A549 (cell line): ENCODE data around the gene SUGCT. TPM values are rescaled to one million over a fixed set of nuclear protein-coding genes. Genes with fewer than 3 reads are reported as not detected.

Experiments used
- ATAC-seq, 2 experiments: fragments of 200-7000 bp in 1 of 2; fragments of >200 bp in 1 of 2; cut with Nextera tagmentation in 1 of 2; cut with Tn5 transposase in 1 of 2; 3 replicates each; pipeline versions ENCODE4 v1.8.0 to v1.9.1; 2018 to 2020; ENCODE audit warnings: mild to moderate bottlenecking in 1 of 2, moderate library complexity in 1 of 2
- CTCF ChIA-PET: fragments of 300-600 bp; sonication (Branson Sonifier 250); formaldehyde crosslinking; extraction: SDS; loops from one replicate; lab custom pipeline; 2021; ENCODE audit warnings: antibody characterized with exemption, inconsistent platforms; lab: Yijun Ruan, JAX
- POLR2A ChIA-PET: fragments of 350-600 bp; formaldehyde crosslinking; extraction: SDS; loops from one replicate; lab custom pipeline; 2021; ENCODE audit warnings: antibody characterized with exemption, inconsistent platforms; lab: Yijun Ruan, JAX
- DNase-seq, 2 experiments: peaks; one replicate each; pipeline versions ENCODE4 v3.0.0 to v3.0.0-alpha.2; 2011 to 2016; ENCODE audit warnings: low read depth in 1 of 2, low spot score in 1 of 2
- FAIRE-seq: peaks from 2 replicates; lab custom pipeline; 2011; peaks lifted over from hg19 to GRCh38; lab: Jason Lieb, UNC
- H3K27ac ChIP-seq, 2 experiments: fragments of >200 bp; sonication (Bioruptor Twin); formaldehyde crosslinking; 3 replicates each; pipeline ENCODE4 v1.5.1; 2016 to 2017
- H3K4me1 ChIP-seq: fragments of >200 bp; sonication (Bioruptor Twin); formaldehyde crosslinking; 3 replicates; pipeline ENCODE4 v1.6.1; 2016
- H3K4me2 ChIP-seq: fragments of >200 bp; sonication (Bioruptor Twin); formaldehyde crosslinking; 3 replicates; pipeline ENCODE4 v1.6.1; 2016
- H3K4me3 ChIP-seq: fragments of >200 bp; sonication (Bioruptor Twin); formaldehyde crosslinking; 3 replicates; pipeline ENCODE4 v1.5.1; 2016
- H3K9me3 ChIP-seq: fragments of >200 bp; sonication (Bioruptor Twin); formaldehyde crosslinking; 3 replicates; pipeline ENCODE4 v1.6.1; 2016
- EHMT2 ChIP-seq: fragments of 200-600 bp; sonication (generic); IDR thresholded peaks from 2 replicates; pipeline ENCODE4 v1.6.1; 2016; ENCODE audit warnings: antibody characterized with exemption, low read depth, mild to moderate bottlenecking, moderate library complexity
- FOSB ChIP-seq: fragments of 250-450 bp; sonication (Bioruptor Pico); IDR thresholded peaks from 2 replicates; pipeline ENCODE4 v1.5.0; 2020; ENCODE audit warnings: mild to moderate bottlenecking, moderate library complexity
- GATA3 ChIP-seq: IDR thresholded peaks from 2 replicates; pipeline ENCODE4 v1.6.1; 2012; ENCODE audit warnings: borderline replicate concordance
- HDAC2 ChIP-seq: fragments of 200-600 bp; sonication (generic); IDR thresholded peaks from 2 replicates; pipeline ENCODE4 v1.6.1; 2016
- KDM5A ChIP-seq: fragments of 200-600 bp; sonication (generic); IDR thresholded peaks from 2 replicates; pipeline ENCODE4 v1.6.1; 2016; ENCODE audit warnings: antibody characterized with exemption, mild to moderate bottlenecking
- MAFK ChIP-seq: fragments of 450-650 bp; IDR thresholded peaks from 2 replicates; pipeline ENCODE4 v1.6.1; 2014; ENCODE audit not compliant: partially characterized antibody
- MYC ChIP-seq: IDR thresholded peaks from 2 replicates; pipeline ENCODE4 v1.6.1; 2012; ENCODE audit warnings: mild to moderate bottlenecking, inconsistent platforms, low read length, improper control_type of control experiment, borderline replicate concordance
- RAD21 ChIP-seq, 2 experiments: fragments of >200 bp in 1 of 2; sonication (Bioruptor Twin) in 1 of 2; formaldehyde crosslinking in 1 of 2; IDR thresholded peaks in 1 of 2; conservative IDR thresholded peaks in 1 of 2; 2 replicates in 1 of 2; 3 replicates in 1 of 2; pipeline ENCODE4 v1.6.1; 2012 to 2018; ENCODE audit warnings: inconsistent platforms in 1 of 2
- RCOR1 ChIP-seq: fragments of 150-350 bp; IDR thresholded peaks from 2 replicates; pipeline ENCODE4 v1.6.1; 2014; ENCODE audit warnings: antibody characterized with exemption, low read length, low read depth
- RNF2 ChIP-seq: fragments of 200-600 bp; sonication (generic); IDR thresholded peaks from 2 replicates; pipeline ENCODE4 v1.6.1; 2016; ENCODE audit warnings: low read depth, mild to moderate bottlenecking, antibody characterized with exemption, moderate library complexity, borderline replicate concordance
- SMC3 ChIP-seq: fragments of >200 bp; sonication (Bioruptor Twin); formaldehyde crosslinking; IDR thresholded peaks from 3 replicates; pipeline ENCODE4 v1.6.1; 2018; ENCODE audit warnings: inconsistent platforms
- SREBF2 ChIP-seq: fragments of 450-650 bp; IDR thresholded peaks from 2 replicates; pipeline ENCODE4 v1.6.1; 2014; ENCODE audit warnings: mild to moderate bottlenecking, moderate library complexity
- ZC3H11A ChIP-seq: fragments of 450-650 bp; IDR thresholded peaks from 2 replicates; pipeline ENCODE4 v1.6.1; 2014; ENCODE audit warnings: antibody characterized with exemption, mild to moderate bottlenecking
- ZFP36 ChIP-seq: fragments of 450-650 bp; IDR thresholded peaks from 2 replicates; pipeline ENCODE4 v1.6.1; 2014; ENCODE audit warnings: borderline replicate concordance; ENCODE audit not compliant: partially characterized antibody
- ZSCAN20 ChIP-seq: fragments of 250-450 bp; sonication (Bioruptor Pico); IDR thresholded peaks from 2 replicates; pipeline ENCODE4 v1.8.0; 2022; ENCODE audit warnings: mild to moderate bottlenecking, moderate library complexity
- WGBS: methylation state at CpG from one replicate; pipeline ENCODE4 v1.1.6; 2017; ENCODE audit errors: missing lambda C conversion rate; 5-methylcytosine and 5-hydroxymethylcytosine counted together
- polyA plus RNA-seq, 4 experiments: library from polyadenylated mRNA; depleted of rRNA in 3 of 4; stranded (reverse); fragments of >200 nt; fragmentation: RNase III in 1 of 4; extraction: RNeasy Plus Mini Kit Qiagen cat#74134 plus additional on column Dnase treatment in 1 of 4; gene quantifications; 2 replicates in 3 of 4; 3 replicates in 1 of 4; pipeline ENCODE4 v1.2.3, GENCODE V29; 2011 to 2017
- TF ChIP-seq, protein P1 (sequence below): fragments of >200 bp; sonication (Bioruptor Twin); formaldehyde crosslinking; IDR thresholded peaks from 3 replicates; pipeline ENCODE4 v1.6.1; 2016

The SUGCT gene
- polyA plus RNA-seq, 2 of the 4 experiments (the other 2 are of a cell fraction), result 1.4 to 1.6 TPM

- no peaks in the 10 kb centered on the region for H3K4me1 ChIP-seq
- no peak overlapping the region for H3K4me3 ChIP-seq
- peak; percentile 22 to 29 for DNase-seq
- H3K4me2 ChIP-seq, result no peak overlapping the region
- no peak for TF ChIP-seq ZFP36
- 0 out of 5 replicates have a peak, but pooled peaks of 1 of the 2 experiments have one; percentile 10 for TF ChIP-seq RAD21 (conservative IDR thresholded peaks at IDR 0.05 in 1 of 2, IDR thresholded peaks at IDR 0.05 in 1 of 2)
- TF ChIP-seq, all 56 proteins: peak for 1
- Histone ChIP-seq H3K27ac (no peak overlapping the region), H3K9me3 (no peaks in the 10 kb centered on the region)
- ATAC-seq (peak; percentile 74 to 77; a peak in 5 of 6 replicates), FAIRE-seq (no peak)
- POLR2A ChIA-PET, result no interaction called here
- CTCF ChIA-PET, result interaction anchor here (0.6 to 1.4 kb wide), 2 partner anchors 9 to 11 kb away, joined by 3 to 5 read pairs; no protein-coding TSS in a partner anchor
- 0% methylated on average over 1 of the region's 1 CpG for WGBS
These were observed 545.9 kb downstream of the SUGCT start for GRCh38 chr7:40680657-40681056.

DNA sequence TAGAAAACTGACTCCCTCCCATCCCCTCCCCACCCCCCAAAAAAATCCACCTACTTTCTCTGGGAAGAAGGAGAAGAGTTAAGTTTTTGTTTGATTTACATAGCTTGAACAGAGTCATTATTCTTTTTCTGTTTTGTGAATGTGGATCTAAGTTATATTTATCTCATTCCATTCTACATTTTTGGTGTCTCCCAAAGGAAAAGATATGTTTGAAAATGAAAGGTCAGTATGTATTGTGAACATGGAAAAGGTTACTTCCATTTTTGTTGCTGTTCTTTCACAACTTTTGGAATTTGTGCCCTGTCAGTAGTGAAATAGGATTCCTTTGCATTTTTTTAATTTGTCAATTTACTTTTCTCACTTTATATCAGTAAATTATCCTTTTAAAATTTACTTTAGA lies 547.9 kb downstream of the SUGCT start:
- TF ChIP-seq SMC3 (no peak), HDAC2 (no peak), MAFK (no peak), FOSB (CRISPR knock-in tag) (no peak), MYC (no peak)
- TF ChIP-seq, protein P1, sequence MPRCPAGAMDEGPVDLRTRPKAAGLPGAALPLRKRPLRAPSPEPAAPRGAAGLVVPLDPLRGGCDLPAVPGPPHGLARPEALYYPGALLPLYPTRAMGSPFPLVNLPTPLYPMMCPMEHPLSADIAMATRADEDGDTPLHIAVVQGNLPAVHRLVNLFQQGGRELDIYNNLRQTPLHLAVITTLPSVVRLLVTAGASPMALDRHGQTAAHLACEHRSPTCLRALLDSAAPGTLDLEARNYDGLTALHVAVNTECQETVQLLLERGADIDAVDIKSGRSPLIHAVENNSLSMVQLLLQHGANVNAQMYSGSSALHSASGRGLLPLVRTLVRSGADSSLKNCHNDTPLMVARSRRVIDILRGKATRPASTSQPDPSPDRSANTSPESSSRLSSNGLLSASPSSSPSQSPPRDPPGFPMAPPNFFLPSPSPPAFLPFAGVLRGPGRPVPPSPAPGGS, result no peak
- Histone ChIP-seq H3K9me3 (no peaks in the 10 kb centered on the region), H3K27ac (no peak overlapping the region), H3K4me3 (no peak overlapping the region), H3K4me2 (no peak overlapping the region), H3K4me1 (no peaks in the 10 kb centered on the region)
- FAIRE-seq, result no peak
- POLR2A ChIA-PET, result no interaction called here
- no peak for DNase-seq
- no peak for ATAC-seq
- CTCF ChIA-PET, result no interaction called here

DNA sequence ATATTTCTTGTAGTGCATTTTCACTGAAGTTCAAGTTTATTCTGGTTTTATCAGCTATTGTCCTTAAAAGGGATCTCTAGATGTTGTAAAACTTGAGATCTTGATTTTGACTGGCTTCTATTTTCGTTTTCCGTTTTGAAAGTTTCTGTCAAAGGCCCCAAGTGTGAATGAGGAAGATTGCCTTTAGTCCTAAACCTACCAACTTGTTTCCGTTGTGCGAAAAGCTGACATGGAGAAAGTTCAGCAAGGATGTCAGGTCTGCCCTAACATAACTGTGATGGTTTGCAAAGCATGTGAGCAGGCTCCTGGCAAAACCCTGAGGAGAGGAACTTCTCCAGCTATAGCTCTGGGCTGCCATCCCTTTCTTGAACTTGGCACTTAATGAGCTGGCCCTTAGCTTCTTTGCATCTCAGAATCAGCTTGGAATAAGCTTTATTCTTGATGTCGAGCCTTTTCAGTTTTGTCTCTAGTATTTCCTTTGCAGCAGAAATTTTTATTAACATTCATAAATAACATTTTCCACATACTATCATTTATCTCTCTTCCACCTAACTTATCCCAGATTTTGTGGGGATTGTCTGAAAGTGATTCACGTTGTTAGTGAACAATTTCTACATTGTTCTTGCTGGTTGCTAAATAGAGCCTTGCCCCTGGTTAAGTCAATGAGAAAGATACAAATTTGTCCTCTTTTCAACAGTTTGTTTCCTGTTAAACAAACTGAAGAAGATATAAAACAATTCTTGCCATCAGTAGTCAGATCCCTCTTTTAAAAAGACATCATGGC lies 559.4 kb downstream of the SUGCT start:
- CTCF ChIA-PET, result no interaction called here
- 30% methylated on average over 6 of the region's 6 CpGs for WGBS
- FAIRE-seq (no peak), DNase-seq (no peak), ATAC-seq (no peak)
- Histone ChIP-seq H3K27ac (no peak overlapping the region), H3K4me1 (no peaks in the 10 kb centered on the region), H3K4me3 (no peak overlapping the region), H3K9me3 (no peaks in the 10 kb centered on the region), H3K4me2 (no peak overlapping the region)
- POLR2A ChIA-PET, result no interaction called here
- no peak for TF ChIP-seq FOSB (CRISPR knock-in tag)
- TF ChIP-seq RNF2, result no peak
- no peak for TF ChIP-seq GATA3
- TF ChIP-seq EHMT2, result no peak
- no peak for TF ChIP-seq KDM5A
- TF ChIP-seq, protein P1, result no peak
- TF ChIP-seq RCOR1, result no peak
- TF ChIP-seq SREBF2, result no peak
- no peak for TF ChIP-seq RAD21 (conservative IDR thresholded peaks at IDR 0.05 in 1 of 2, IDR thresholded peaks at IDR 0.05 in 1 of 2)
- TF ChIP-seq ZSCAN20 (CRISPR knock-in tag), result no peak
- no peak for TF ChIP-seq HDAC2
- TF ChIP-seq ZC3H11A, result no peak

DNA sequence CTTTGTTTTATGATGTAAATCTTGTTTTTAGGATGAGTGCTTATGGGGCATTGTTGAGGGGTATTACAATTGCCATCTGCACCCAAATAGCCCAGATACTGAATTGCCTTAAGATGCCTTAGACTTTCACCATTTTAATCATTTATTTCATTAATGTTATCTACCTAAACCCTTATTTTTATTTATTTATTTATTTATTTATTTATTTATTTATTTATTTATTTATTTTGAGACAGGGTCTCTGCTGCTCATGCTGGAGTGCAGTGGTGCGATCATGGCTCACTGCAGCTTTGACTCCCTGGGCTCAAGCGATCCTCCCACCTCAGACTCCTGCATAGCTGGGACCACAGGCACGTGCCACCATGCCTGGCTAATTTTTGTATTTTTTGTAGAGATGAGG lies 560.2 kb downstream of the SUGCT start:
- ChIA-PET POLR2A (no interaction called here), CTCF (no interaction called here)
- DNase-seq (no peak), FAIRE-seq (no peak), ATAC-seq (no peak)
- Histone ChIP-seq H3K4me1 (no peaks in the 10 kb centered on the region), H3K4me3 (no peak overlapping the region), H3K4me2 (no peak overlapping the region), H3K9me3 (no peaks in the 10 kb centered on the region), H3K27ac (no peak overlapping the region)
- WGBS, result 14% methylated on average over 3 of the region's 3 CpGs
- TF ChIP-seq ZC3H11A (peak; percentile 74), MAFK (no peak), ZSCAN20 (CRISPR knock-in tag) (no peak)
